Measurements from ENCODE around the gene HEXIM2.

The HEXIM2 gene

GRCh38 chr17:45115015-45115625 lies 46.6 kb upstream of the HEXIM2 start:
- ChIA-PET CTCF (interaction anchor here (0.6 to 1.2 kb wide), 7 partner anchors 9 to 37 kb away, joined by 3 to 7 read pairs (median 4); partner anchors contain the start of gene ACBD4), POLR2A (interaction anchor here (0.6 kb wide), 1 partner anchor 25 kb away, joined by 3 read pairs; no protein-coding TSS in a partner anchor)
- TF ChIP-seq ZNF398 (tag by site-specific recombination; IDR thresholded peaks at IDR 0.05) (no peak), ZNF184 (tag by site-specific recombination; IDR thresholded peaks at IDR 0.05) (no peak), ZNF768 (tag by site-specific recombination; IDR thresholded peaks at IDR 0.05) (no peak), ZNF202 (tag by site-specific recombination; IDR thresholded peaks at IDR 0.05; ENCODE audit: borderline replicate concordance) (no peak), ZNF513 (tag by site-specific recombination; IDR thresholded peaks at IDR 0.05) (peak; percentile 74), TSHZ1 (tag by site-specific recombination; IDR thresholded peaks at IDR 0.05; ENCODE audit: borderline replicate concordance) (no peak), ZNF76 (tag by site-specific recombination; IDR thresholded peaks at IDR 0.05; ENCODE audit: borderline replicate concordance, low read depth) (no peak), ZNF239 (tag by site-specific recombination; IDR thresholded peaks at IDR 0.05) (no peak), ZNF747 (tag by site-specific recombination; IDR thresholded peaks at IDR 0.05) (no peak), EGR2 (tag by site-specific recombination; IDR thresholded peaks at IDR 0.05; ENCODE audit: low read depth) (peak; percentile 54; the same call in 1 of the 2 replicates), ZNF658 (tag by site-specific recombination; IDR thresholded peaks at IDR 0.05) (no peak), ZBTB7A (tag by site-specific recombination; IDR thresholded peaks at IDR 0.05; ENCODE audit: low read depth) (no peak), ZFHX2 (tag by site-specific recombination; conservative IDR thresholded peaks at IDR 0.05) (peak; percentile 34; the same call in 1 of the 2 replicates), MEIS1 (CRISPR knock-in tag; IDR thresholded peaks at IDR 0.05; ENCODE audit: borderline replicate concordance) (no peak), HIC1 (tag by site-specific recombination; IDR thresholded peaks at IDR 0.05) (no peak), ZNF777 (tag by site-specific recombination; IDR thresholded peaks at IDR 0.05; ENCODE audit: borderline replicate concordance) (no peak), ZNF248 (tag by site-specific recombination; IDR thresholded peaks at IDR 0.05) (no peak)
- H3K36me3 ChIP-seq (ENCODE audit: control insufficient read depth in 2 of 2, insufficient read depth in 1 of 2, low read length in 2 of 2), result peaks cover 0 to 60% of the 10 kb centered on the region in 2 experiments; a peak in 1 of 3 replicates
- H3K27ac ChIP-seq (ENCODE audit: extremely low read depth, low read depth, low read length), result no peak overlapping the region
- H3K9me3 ChIP-seq (ENCODE audit: control insufficient read depth, insufficient read depth, low read depth, low read length), result no peaks in the 10 kb centered on the region
- no peak overlapping the region for H3K4me3 ChIP-seq (ENCODE audit: low read depth, low read length)
- H3K4me1 ChIP-seq (ENCODE audit: control insufficient read depth, insufficient read depth, low read length), result no peaks in the 10 kb centered on the region

All from HEK293 (cell line).